B cell (primary cell): ENCODE data around the gene GPC2. TPM values are rescaled to one million over a fixed set of nuclear protein-coding genes. Genes with fewer than 3 reads are reported as not detected.
"Not testable (repeated sequence)": the region's sequence is repeated elsewhere in the genome, so short reads cannot be mapped to it uniquely, and the experiment has no call there.

Experiments
- ATAC-seq: fragments of 200-7000 bp; cut with Tn5 transposase; one replicate; pipeline ENCODE4 v1.10.0; 2021; ENCODE audit warnings: low read depth, mild to moderate bottlenecking, moderate number of reproducible peaks, moderate library complexity
- CTCF ChIA-PET: fragments of 350-600 bp; sonication (Branson Sonifier 250); formaldehyde crosslinking; loops from one replicate; lab custom pipeline; 2021; ENCODE audit warnings: antibody characterized with exemption, inconsistent platforms; lab: Charles Lee
- POLR2A ChIA-PET: fragments of 350-600 bp; sonication (Branson Sonifier 250); formaldehyde crosslinking; loops from one replicate; lab custom pipeline; 2021; ENCODE audit warnings: antibody characterized with exemption; lab: Charles Lee
- DNase-seq: peaks from one replicate; pipeline ENCODE4 v3.0.0; 2013
- H2AFZ ChIP-seq: 2 replicates; pipeline ENCODE4 v1.6.1; 2012; ENCODE audit warnings: mild to moderate bottlenecking, low read depth, low read length; ENCODE audit not compliant: insufficient read depth, poor library complexity, severe bottlenecking
- H3K27ac ChIP-seq, 2 donors: 1 replicate in 1 of 2; 2 replicates in 1 of 2; pipeline ENCODE4 v1.5.1; 2012 to 2013; ENCODE audit warnings: low read length in 2 of 2, mild to moderate bottlenecking in 2 of 2, moderate library complexity in 1 of 2
- H3K27me3 ChIP-seq, 4 experiments: fragments of 200-600 bp in 1 of 4; sonication (generic) in 1 of 4; replicated peaks in 1 of 4; 1 replicate in 2 of 4; 2 replicates in 2 of 4; pipeline versions ENCODE4 v1.6.1 to v1.7.0; 2013 to 2016; ENCODE audit warnings: low read length in 3 of 4, mild to moderate bottlenecking in 2 of 4, mixed read lengths in 1 of 4, moderate library complexity in 1 of 4; ENCODE audit not compliant: insufficient read depth in 4 of 4, control insufficient read depth in 3 of 4; ENCODE audit errors: control extremely low read depth in 1 of 4
- H3K36me3 ChIP-seq, 2 experiments: replicated peaks in 1 of 2; 1 replicate in 1 of 2; 2 replicates in 1 of 2; pipeline versions ENCODE4 v1.6.1 to v1.7.1; 2013; ENCODE audit warnings: low read length in 1 of 2; ENCODE audit not compliant: insufficient read depth in 2 of 2, control insufficient read depth in 1 of 2; ENCODE audit errors: control extremely low read depth in 1 of 2, extremely low read depth in 1 of 2
- H3K4me1 ChIP-seq, 2 donors: fragments of 200-600 bp in 1 of 2; sonication (generic) in 1 of 2; 1 replicate in 1 of 2; 2 replicates in 1 of 2; pipeline versions ENCODE4 v1.5.1 to v1.6.1; 2013 to 2017; ENCODE audit warnings: low read length in 2 of 2; ENCODE audit not compliant: control insufficient read depth in 2 of 2, insufficient read depth in 2 of 2
- H3K4me2 ChIP-seq: replicated peaks from 2 replicates; pipeline ENCODE3; 2012; ENCODE audit warnings: mild to moderate bottlenecking, low read depth, low read length; ENCODE audit not compliant: poor library complexity, severe bottlenecking
- H3K4me3 ChIP-seq, 5 experiments: fragments of 200-600 bp in 1 of 5; sonication (generic) in 1 of 5; 1 replicate in 3 of 5; 2 replicates in 2 of 5; pipeline versions ENCODE4 v1.5.1 to v1.7.0; 2011 to 2016; ENCODE audit warnings: low read length in 4 of 5, mild to moderate bottlenecking in 4 of 5, low read depth in 2 of 5, control low read depth in 1 of 5, moderate library complexity in 1 of 5; ENCODE audit not compliant: insufficient read depth in 1 of 5; ENCODE audit errors: control extremely low read depth in 1 of 5, extremely low read depth in 1 of 5
- H3K79me2 ChIP-seq: fragments of 200-600 bp; sonication (generic); one replicate; pipeline ENCODE4 v1.6.0; 2016; ENCODE audit warnings: low read length; ENCODE audit not compliant: control insufficient read depth, insufficient read depth
- H3K9ac ChIP-seq: fragments of 200-600 bp; sonication (generic); 2 replicates; pipeline ENCODE4 v1.6.1; 2017; ENCODE audit warnings: mild to moderate bottlenecking, low read length, moderate library complexity
- H3K9me3 ChIP-seq, 3 donors: one replicate each; pipeline versions ENCODE4 v1.6.1 to v1.7.1; 2013; ENCODE audit warnings: low read length in 2 of 3; ENCODE audit not compliant: control insufficient read depth in 2 of 3, insufficient read depth in 1 of 3; ENCODE audit errors: control extremely low read depth in 1 of 3
- H4K20me1 ChIP-seq: 2 replicates; pipeline ENCODE4 v1.6.0; 2012; ENCODE audit warnings: mild to moderate bottlenecking, low read length; ENCODE audit not compliant: insufficient read depth, control insufficient read depth, poor library complexity, severe bottlenecking
- H3K27ac Mint-ChIP-seq: one replicate; pipeline ENCODE4 v1.8.0; 2021; ENCODE audit warnings: mixed read lengths
- H3K27me3 Mint-ChIP-seq: one replicate; pipeline ENCODE4 v1.8.0; 2021; ENCODE audit warnings: mixed read lengths
- H3K4me1 Mint-ChIP-seq: one replicate; pipeline ENCODE4 v1.8.0; 2021; ENCODE audit warnings: mixed read lengths
- H3K4me3 Mint-ChIP-seq: one replicate; pipeline ENCODE4 v1.8.0; 2021; ENCODE audit warnings: mixed read lengths
- H3K9me3 Mint-ChIP-seq: one replicate; pipeline ENCODE4 v1.8.0; 2022; ENCODE audit warnings: mixed read lengths; ENCODE audit not compliant: insufficient read depth
- CTCF ChIP-seq: fragments of 200-600 bp; IDR thresholded peaks from one replicate; pipeline ENCODE4 v1.8.0; 2022; ENCODE audit warnings: antibody characterized with exemption, mild to moderate bottlenecking
- EZH2 ChIP-seq: IDR thresholded peaks from 2 replicates; pipeline ENCODE4 v1.6.1; 2012; ENCODE audit warnings: borderline replicate concordance, low read depth, mild to moderate bottlenecking, moderate library complexity, low read length; ENCODE audit not compliant: insufficient read depth, poor library complexity, severe bottlenecking
- WGBS: methylation state at CpG from one replicate; pipeline ENCODE4 v1.1.5; 2013; ENCODE audit warnings: missing lambda C conversion rate; ENCODE audit not compliant: insufficient coverage; 5-methylcytosine and 5-hydroxymethylcytosine counted together
- intact Hi-C: fragments of 100-400 bp; cut with micrococcal nuclease; formaldehyde crosslinking; loops from one replicate; pipeline ENCODE4 v1.10.0; 2022
- polyA plus RNA-seq: library from polyadenylated mRNA; depleted of rRNA; stranded (reverse); fragments of >200 nt; gene quantifications from 2 replicates; pipeline ENCODE4 v1.2.3, GENCODE V29; 2012
- total RNA-seq, 2 donors: library from RNA; stranded (reverse); fragments of 120-200 nt in 1 of 2; gene quantifications; 1 replicate in 1 of 2; 2 replicates in 1 of 2; pipeline versions ENCODE4 v1.2.3 to v1.2.4, GENCODE V29; 2013 to 2022

GPC2 gene
- total and polyA plus RNA-seq, 2 donors (not counting 1 experiment from before 2014, with no cell fraction given), result 3.9 to 4.1 TPM

GRCh38 chr7:100198266-100198665, 21.1 kb upstream of the GPC2 start:
- intact Hi-C loops, result no loop called here
- peak overlapping the region; percentile 15 for H3K4me3 Mint-ChIP-seq
- DNase-seq (no peak), ATAC-seq (no peak)
- Histone ChIP-seq H3K27ac (no peak overlapping the region), H3K9ac (no peak overlapping the region), H3K27me3 (no peaks in the 10 kb centered on the region), H2AFZ (no peak overlapping the region), H3K4me1 (peaks cover 43 to 60% of the 10 kb centered on the region in 2 donors), H3K36me3 (no peaks in the 10 kb centered on the region), H3K4me2 (no peak overlapping the region), H3K79me2 (no peaks in the 10 kb centered on the region), H3K4me3 (no peak overlapping the region), H3K9me3 (peaks cover 0 to 5% (median 0%) of the 10 kb centered on the region in 3 donors), H4K20me1 (no peaks in the 10 kb centered on the region)
- H3K9me3 Mint-ChIP-seq, result no peaks in the 10 kb centered on the region
- peaks cover 73% of the 10 kb centered on the region for H3K4me1 Mint-ChIP-seq
- peak overlapping the region; percentile 85 for H3K27ac Mint-ChIP-seq
- 96% methylated on average over 8 of the region's 10 CpGs for WGBS
- CTCF ChIA-PET, result interaction anchor here (0.6 kb wide), 1 partner anchor 51 kb away, joined by 3 read pairs; no protein-coding TSS in a partner anchor
- POLR2A ChIA-PET, result no interaction called here
- no peaks in the 10 kb centered on the region for H3K27me3 Mint-ChIP-seq
- TF ChIP-seq EZH2, result no peak
- TF ChIP-seq CTCF, result no peak

DNA sequence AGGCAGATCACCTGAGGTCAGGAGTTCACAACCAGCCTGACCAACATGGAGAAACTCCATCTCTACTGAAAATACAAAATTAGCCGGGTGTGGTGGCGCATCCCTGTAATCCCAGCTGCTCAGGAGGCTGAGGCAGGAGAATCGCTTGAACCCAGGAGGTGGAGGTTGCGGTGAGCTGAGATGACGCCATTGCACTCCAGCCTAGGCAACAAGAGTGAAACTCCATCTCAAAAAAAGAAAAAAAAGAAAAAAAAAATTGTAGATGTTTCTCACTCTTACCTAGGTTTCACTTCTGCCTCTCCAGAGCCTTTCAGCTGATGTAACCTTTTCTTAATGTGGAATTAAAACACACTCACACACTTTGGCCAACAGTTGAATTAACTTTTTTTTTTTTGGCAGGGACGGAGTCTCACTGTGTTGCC, 18.7 kb upstream of the GPC2 start:
- H3K27ac Mint-ChIP-seq, result peak overlapping the region; percentile 86
- peak; percentile 47 for ATAC-seq

More for the DNA sequence above, 18.7 kb upstream of the GPC2 start:
- intact Hi-C loops, H3K27me3 ChIP-seq, H3K27me3 Mint-ChIP-seq, H2AFZ ChIP-seq, H4K20me1 ChIP-seq, H3K79me2 ChIP-seq, H3K9me3 ChIP-seq, H3K9ac ChIP-seq, H3K9me3 Mint-ChIP-seq, H3K36me3 ChIP-seq: not testable (repeated sequence)
- H3K4me3 ChIP-seq, result peak overlapping the region in 1 of 5 experiments; percentile 33
- Mint-ChIP-seq H3K4me3 (peak overlapping the region; percentile 69), H3K4me1 (peaks cover 85% of the 10 kb centered on the region)
- H3K27ac ChIP-seq, result peak overlapping the region; percentile 56 to 57
- ChIA-PET CTCF (interaction anchor here (0.5 to 5.0 kb wide), 8 partner anchors 12 to 227 kb away, joined by 3 to 41 read pairs (median 4); partner anchors contain the start of genes GPC2 and STAG3), POLR2A (interaction anchor here (0.7 to 2.8 kb wide), 6 partner anchors 15 to 233 kb away, joined by 3 to 13 read pairs (median 4); partner anchors contain the start of genes LAMTOR4 and ZCWPW1)
- peak; percentile 68 for DNase-seq
- H3K4me1 ChIP-seq, result peaks cover 66 to 82% of the 10 kb centered on the region in 2 donors
- peak overlapping the region; percentile 44 for H3K4me2 ChIP-seq
- WGBS, result 20% methylated on average over 1 of the region's 6 CpGs
